ENCODE data around the gene SLC22A31. TPM values are rescaled to one million over a fixed set of nuclear protein-coding genes. Genes with fewer than 3 reads are reported as not detected.

The SLC22A31 gene
- total and polyA plus RNA-seq, 10 donors: 0.98 to 8.3 (median 4.6) TPM

DNA sequence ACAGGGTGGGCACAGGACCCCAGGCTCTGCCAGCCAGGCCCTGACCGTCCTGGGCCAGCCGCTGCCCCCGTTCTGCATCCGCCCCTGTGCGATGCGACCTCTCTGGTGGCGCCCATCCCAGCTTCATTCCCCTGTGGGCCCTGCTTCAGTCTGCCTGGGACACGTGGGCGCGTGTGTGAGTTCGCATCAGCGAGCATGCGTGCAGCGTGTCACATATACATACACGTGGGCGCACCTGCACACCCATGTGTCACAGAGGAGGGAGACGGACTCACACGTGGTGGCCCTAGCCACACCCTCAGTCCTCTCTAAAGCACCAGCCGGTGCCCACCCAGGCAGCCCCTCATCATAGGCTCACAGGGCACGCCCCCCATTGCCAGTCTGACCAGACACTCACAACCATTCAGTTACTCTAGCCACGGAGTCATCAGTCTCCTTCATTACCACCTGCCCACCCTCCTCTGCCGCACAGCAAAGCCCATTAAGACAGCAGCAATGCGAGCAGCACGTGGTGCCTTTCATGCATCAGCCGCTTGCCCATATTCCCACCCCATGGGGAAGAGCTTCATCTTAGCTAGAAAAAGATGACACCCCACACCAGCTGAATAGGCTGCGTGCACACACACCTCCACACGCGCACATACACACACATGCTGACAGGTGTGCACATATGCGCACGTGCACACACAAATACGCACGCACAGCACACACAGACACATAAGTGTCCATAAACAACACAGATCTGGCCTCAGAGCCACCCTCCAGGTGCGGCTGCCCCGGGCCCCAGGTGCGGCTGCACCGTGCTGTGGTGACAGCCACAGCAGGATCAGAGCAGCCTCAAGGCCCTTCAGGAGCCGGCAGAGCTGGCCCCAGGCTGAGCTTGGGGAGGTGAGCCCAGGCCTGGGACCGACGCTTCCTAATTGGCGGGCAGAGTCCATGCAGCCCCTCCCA is 38.3 kb downstream of the SLC22A31 start:
- 84 to 89% (median 86%) methylated on average over 35 to 40 of the region's 40 CpGs for WGBS, 5 donors
- peak; percentile 73 for DNase-seq
- intact Hi-C loops (cut with DNase I; ENCODE audit: low total_unique reads): loop anchor here (10.0 kb wide), 1 partner anchor 217 kb away; no protein-coding TSS in a partner anchor

GRCh38 chr16:89160977-89161701 is 39.2 kb downstream of the SLC22A31 start:
- WGBS, 5 donors: 77 to 92% (median 85%) methylated on average over 19 to 29 of the region's 29 CpGs
- intact Hi-C loops (cut with DNase I; ENCODE audit: low total_unique reads): loop anchor here (10.0 kb wide), 1 partner anchor 216 kb away; no protein-coding TSS in a partner anchor
- H3K27ac ChIP-seq: no peak overlapping the region

More for the DNA sequence above, 38.3 kb downstream of the SLC22A31 start:
- Histone ChIP-seq H3K27me3 (replicated peaks in 1 of 7) (peaks cover 0 to 38% (median 0%) of the 10 kb centered on the region in 7 donors), H3K36me3 (no peaks in the 10 kb centered on the region), H3K9me3 (no peaks in the 10 kb centered on the region), H3K4me3 (no peak overlapping the region), H3K27ac (no peak overlapping the region), H3K4me1 (peaks cover 1 to 24% (median 3%) of the 10 kb centered on the region in 6 donors)
- TF ChIP-seq POLR2A (IDR thresholded peaks at IDR 0.05) (no peak), CTCF (IDR thresholded peaks at IDR 0.05 in 8 of 11, conservative IDR thresholded peaks at IDR 0.05 in 3 of 11) (no peak), POLR2AphosphoS5 (IDR thresholded peaks at IDR 0.05) (no peak)

GRCh38 chr16:89159850-89160354 is 40.4 kb downstream of the SLC22A31 start:
- Histone ChIP-seq H3K27ac (no peak overlapping the region), H3K4me3 (no peak overlapping the region), H3K4me1 (peaks cover 9 to 39% (median 20%) of the 10 kb centered on the region in 6 donors), H3K27me3 (replicated peaks in 1 of 7) (peaks cover 0 to 27% (median 0%) of the 10 kb centered on the region in 7 donors), H3K36me3 (no peaks in the 10 kb centered on the region), H3K9me3 (no peaks in the 10 kb centered on the region)
- peak in 1 of 3 donors; percentile 19 for TF ChIP-seq POLR2AphosphoS5 (IDR thresholded peaks at IDR 0.05)
- no peak for TF ChIP-seq POLR2A (IDR thresholded peaks at IDR 0.05)
- 86 to 94% (median 92%) methylated on average over 20 of the region's 20 CpGs for WGBS, 5 donors
- intact Hi-C loops (cut with DNase I; ENCODE audit: low total_unique reads): loop anchor here (10.0 kb wide), 1 partner anchor 215 kb away; no protein-coding TSS in a partner anchor
- DNase-seq: no peak

More at GRCh38 chr16:89160977-89161701, 39.2 kb downstream of the SLC22A31 start:
- Histone ChIP-seq H3K4me3 (no peak overlapping the region), H3K9me3 (no peaks in the 10 kb centered on the region), H3K4me1 (peaks cover 0 to 27% (median 9%) of the 10 kb centered on the region in 6 donors), H3K36me3 (no peaks in the 10 kb centered on the region), H3K27me3 (replicated peaks in 1 of 7) (peaks cover 0 to 31% (median 0%) of the 10 kb centered on the region in 7 donors)
- TF ChIP-seq POLR2A (IDR thresholded peaks at IDR 0.05): no peak
- TF ChIP-seq POLR2AphosphoS5 (IDR thresholded peaks at IDR 0.05): peak in 1 of 3 donors; percentile 41
- TF ChIP-seq CTCF (IDR thresholded peaks at IDR 0.05 in 8 of 11, conservative IDR thresholded peaks at IDR 0.05 in 3 of 11): no peak
- DNase-seq: no peak

GRCh38 chr16:89159066-89159849 is 41.1 kb downstream of the SLC22A31 start:
- no peak for TF ChIP-seq CTCF (IDR thresholded peaks at IDR 0.05 in 8 of 11, conservative IDR thresholded peaks at IDR 0.05 in 3 of 11)
- TF ChIP-seq POLR2A (IDR thresholded peaks at IDR 0.05): no peak
- peak in 1 of 3 donors; percentile 45 for TF ChIP-seq POLR2AphosphoS5 (IDR thresholded peaks at IDR 0.05)
- peaks cover 9 to 38% (median 25%) of the 10 kb centered on the region in 6 donors for H3K4me1 ChIP-seq
- H3K27ac ChIP-seq: no peak overlapping the region
- no peak for DNase-seq
- no peak overlapping the region for H3K4me3 ChIP-seq
- intact Hi-C loops (cut with DNase I; ENCODE audit: low total_unique reads): no loop called here
- WGBS, 5 donors: 74 to 85% (median 81%) methylated on average over 39 to 48 of the region's 48 CpGs
- H3K36me3 ChIP-seq: no peaks in the 10 kb centered on the region
- H3K27me3 ChIP-seq (replicated peaks in 1 of 7): peaks cover 0 to 22% (median 0%) of the 10 kb centered on the region in 7 donors
- H3K9me3 ChIP-seq: no peaks in the 10 kb centered on the region

Data from spleen (tissue), 11 donors.